GM12878 (cell line): ENCODE results near the gene DACT3. TPM values are rescaled to one million over a fixed set of nuclear protein-coding genes. Genes with fewer than 3 reads are reported as not detected.
A peak's percentile ranks its signal among the peaks of the same experiment; 100 is the strongest.

Experiments used
- ATAC-seq: fragments of 200-7000 bp; cut with Tn5 transposase; 3 replicates; pipeline ENCODE4 v1.9.1; 2020; ENCODE audit warnings: mild to moderate bottlenecking, moderate library complexity
- BruUV-seq: library from RNA; stranded (reverse); fragments of 400-500 nt; replicated peaks from 2 replicates; lab custom pipeline; 2021; lab: Mats Ljungman, UMichigan
- CTCF ChIA-PET: fragments of 300-600 bp; sonication (Branson Sonifier 250); formaldehyde crosslinking; extraction: SDS; loops from one replicate; lab custom pipeline; 2021; ENCODE audit warnings: inconsistent platforms; lab: Yijun Ruan, JAX
- POLR2A ChIA-PET: fragments of 350-600 bp; formaldehyde crosslinking; extraction: SDS; loops from one replicate; lab custom pipeline; 2021; ENCODE audit warnings: inconsistent platforms; lab: Charles Lee
- RAD21 ChIA-PET: fragments of 300-600 bp; sonication (Branson Sonifier 250); formaldehyde crosslinking; loops from one replicate; lab custom pipeline; 2023; ENCODE audit warnings: antibody characterized with exemption; ENCODE audit not compliant: unreplicated experiment; lab: Charles Lee
- SMC1A ChIA-PET: fragments of 300-600 bp; sonication (Branson Sonifier 250); formaldehyde crosslinking; loops from one replicate; lab custom pipeline; 2023; ENCODE audit not compliant: unreplicated experiment, uncharacterized antibody; lab: Charles Lee
- DNase-seq: peaks from one replicate; pipeline ENCODE4 v3.0.0-alpha.2; 2011; ENCODE audit warnings: low read depth, low spot score
- FAIRE-seq: peaks from 3 replicates; lab custom pipeline; 2011; peaks lifted over from hg19 to GRCh38; lab: Jason Lieb, UNC
- H2AFZ ChIP-seq: 2 replicates; pipeline ENCODE4 v1.6.0; 2011; ENCODE audit warnings: low read depth, low read length, control low read depth; ENCODE audit not compliant: control insufficient read depth
- H3K27ac ChIP-seq: 2 replicates; pipeline ENCODE4 v1.5.1; 2011; ENCODE audit warnings: control low read depth; ENCODE audit not compliant: control insufficient read depth, insufficient read depth
- H3K27me3 ChIP-seq, 2 experiments: replicated peaks in 1 of 2; 2 replicates each; pipeline versions ENCODE4 v1.6.0 to v1.6.1; 2011; ENCODE audit warnings: low read length in 1 of 2; ENCODE audit not compliant: control insufficient read depth in 2 of 2, insufficient read depth in 2 of 2
- H3K36me3 ChIP-seq, 2 experiments: 2 replicates each; pipeline ENCODE4 v1.5.1; 2011; ENCODE audit warnings: low read length in 1 of 2; ENCODE audit not compliant: control insufficient read depth in 2 of 2, insufficient read depth in 2 of 2
- H3K4me1 ChIP-seq: 2 replicates; pipeline ENCODE4 v1.6.1; 2011; ENCODE audit warnings: mild to moderate bottlenecking, low read length, moderate library complexity, mixed read lengths; ENCODE audit not compliant: control insufficient read depth, insufficient read depth
- H3K4me2 ChIP-seq: 2 replicates; pipeline ENCODE4 v1.6.0; 2011; ENCODE audit warnings: control low read depth; ENCODE audit not compliant: control insufficient read depth, insufficient read depth
- H3K4me3 ChIP-seq: fragments of 200-600 bp; sonication (generic); 2 replicates; pipeline ENCODE4 v1.5.1; 2016
- H3K79me2 ChIP-seq: 2 replicates; pipeline ENCODE4 v1.6.0; 2011; ENCODE audit warnings: low read length; ENCODE audit not compliant: control insufficient read depth, insufficient read depth
- H3K9ac ChIP-seq: 2 replicates; pipeline ENCODE4 v1.8.0; 2011; ENCODE audit warnings: low read length, control low read depth, mixed read lengths; ENCODE audit not compliant: control insufficient read depth, insufficient read depth
- H3K9me3 ChIP-seq: replicated peaks from 3 replicates; pipeline ENCODE4 v1.5.1; 2011; ENCODE audit warnings: mild to moderate bottlenecking, low read length; ENCODE audit not compliant: control insufficient read depth, insufficient read depth
- H4K20me1 ChIP-seq: 2 replicates; pipeline ENCODE4 v1.6.0; 2011; ENCODE audit not compliant: control insufficient read depth, insufficient read depth
- ATF7 ChIP-seq: fragments of 450-650 bp; IDR thresholded peaks from 2 replicates; pipeline ENCODE4 v1.6.1; 2016; ENCODE audit warnings: low read depth, mild to moderate bottlenecking
- BHLHE40 ChIP-seq, 2 experiments: fragments of 450-650 bp in 1 of 2; IDR thresholded peaks; 2 replicates each; pipeline ENCODE4 v1.6.1; 2011 to 2017; ENCODE audit warnings: low read depth in 2 of 2, borderline replicate concordance in 1 of 2, improper control_type of control experiment in 1 of 2, low read length in 1 of 2, mild to moderate bottlenecking in 1 of 2
- CBFB ChIP-seq: IDR thresholded peaks from 2 replicates; pipeline ENCODE4 v1.6.1; 2016; ENCODE audit warnings: antibody characterized with exemption, low read depth
- CREB1 ChIP-seq: IDR thresholded peaks from 2 replicates; pipeline ENCODE4 v1.6.1; 2012; ENCODE audit warnings: low read depth, mild to moderate bottlenecking, inconsistent platforms
- EED ChIP-seq: sonication (generic); IDR thresholded peaks from 2 replicates; pipeline ENCODE4 v1.6.1; 2016; ENCODE audit warnings: antibody characterized with exemption, low read depth
- IRF4 ChIP-seq: IDR thresholded peaks from 2 replicates; pipeline ENCODE4 v1.6.1; 2011; ENCODE audit warnings: low read depth, low read length
- LARP7 ChIP-seq: fragments of 450-650 bp; IDR thresholded peaks from 2 replicates; pipeline ENCODE4 v1.6.1; 2017; ENCODE audit warnings: mild to moderate bottlenecking
- NKRF ChIP-seq: fragments of 450-650 bp; conservative IDR thresholded peaks from 2 replicates; pipeline ENCODE4 v1.6.1; 2017; ENCODE audit warnings: mild to moderate bottlenecking, moderate library complexity
- NR2F1 ChIP-seq: fragments of 450-650 bp; conservative IDR thresholded peaks from 2 replicates; pipeline ENCODE4 v1.6.1; 2017; ENCODE audit warnings: mild to moderate bottlenecking
- RBBP5 ChIP-seq: fragments of 200-600 bp; sonication (generic); conservative IDR thresholded peaks from 2 replicates; pipeline ENCODE4 v1.6.1; 2016
- RUNX3 ChIP-seq: IDR thresholded peaks from 2 replicates; pipeline ENCODE4 v1.6.1; 2012; ENCODE audit warnings: low read length, inconsistent platforms
- SREBF2 ChIP-seq: IDR thresholded peaks from 2 replicates; pipeline ENCODE4 v1.6.1; 2012; ENCODE audit warnings: mild to moderate bottlenecking, low read length
- TARDBP ChIP-seq: IDR thresholded peaks from 2 replicates; pipeline ENCODE4 v1.6.1; 2016; ENCODE audit warnings: borderline replicate concordance
- TCF12 ChIP-seq: IDR thresholded peaks from 2 replicates; pipeline ENCODE4 v1.6.1; 2011; ENCODE audit warnings: low read depth, mild to moderate bottlenecking, low read length
- WGBS: methylation state at CpG from one replicate; pipeline ENCODE4 v1.1.6; 2016; ENCODE audit warnings: low lambda C conversion rate; ENCODE audit not compliant: insufficient replicate concordance, insufficient coverage; ENCODE audit errors: missing lambda C conversion rate; 5-methylcytosine and 5-hydroxymethylcytosine counted together
- in situ Hi-C: fragments of 300-500 bp; cut with MboI; formaldehyde crosslinking; loops from 9 replicates; pipeline ENCODE4 v1.14.3; 2018; ENCODE audit warnings: mixed read lengths
- intact Hi-C: fragments of 100-400 bp; cut with micrococcal nuclease; formaldehyde crosslinking; loops from one replicate; pipeline ENCODE4 v1.14.2; 2022; ENCODE audit not compliant: unreplicated experiment
- polyA plus RNA-seq, 11 experiments: library from polyadenylated mRNA; depleted of rRNA in 4 of 11; unstranded in 6 of 11; stranded (reverse) in 5 of 11; fragments of >200 nt; fragmentation: Nextera tagmentation in 4 of 11; fragmentation: Illumina TruSeq in 1 of 11; extraction: Ambion mirVana in 4 of 11; extraction: Trizol in 1 of 11; gene quantifications; 1 replicate in 1 of 11; 2 replicates in 10 of 11; pipeline versions ENCODE4 v1.2.1 to v1.2.3, GENCODE V29; 2011 to 2016; ENCODE audit warnings: inconsistent platforms in 2 of 11, missing spikeins in 2 of 11, low read depth in 1 of 11
- total RNA-seq, 4 experiments: library from RNA; depleted of rRNA in 3 of 4; stranded (reverse); fragments of >200 nt in 3 of 4; fragmentation: Illumina TruSeq in 1 of 4; extraction: Trizol in 1 of 4; gene quantifications; 2 replicates each; pipeline versions ENCODE4 v1.2.1 to v1.2.3, GENCODE V29; 2013 to 2021
- TF ChIP-seq, protein P1 (sequence below): fragments of 450-650 bp; IDR thresholded peaks from 2 replicates; pipeline ENCODE4 v1.6.1; 2016; ENCODE audit warnings: mild to moderate bottlenecking
- TF ChIP-seq, protein P2 (sequence below): IDR thresholded peaks from 2 replicates; pipeline ENCODE4 v1.6.1; 2011; ENCODE audit warnings: mild to moderate bottlenecking, low read depth, low read length, moderate library complexity; ENCODE audit not compliant: insufficient replicate concordance
- TF ChIP-seq, protein P3 (sequence below), 3 experiments: IDR thresholded peaks in 2 of 3; conservative IDR thresholded peaks in 1 of 3; 2 replicates each; pipeline ENCODE4 v1.5.1; 2011; ENCODE audit warnings: low read depth in 3 of 3, low read length in 3 of 3, mild to moderate bottlenecking in 3 of 3, control low read depth in 2 of 3, moderate library complexity in 2 of 3, inconsistent platforms in 1 of 3, mixed read lengths in 1 of 3; ENCODE audit not compliant: control insufficient read depth in 2 of 3, insufficient read depth in 1 of 3; ENCODE audit errors: extremely low read depth in 1 of 3

DACT3 gene
- total and polyA plus RNA-seq, 10 of the 15 experiments (the other 5 are each of a cell fraction or from before 2014, with no cell fraction given): 0.05 to 2.5 (median 0.35) TPM; not detected in 1

DNA sequence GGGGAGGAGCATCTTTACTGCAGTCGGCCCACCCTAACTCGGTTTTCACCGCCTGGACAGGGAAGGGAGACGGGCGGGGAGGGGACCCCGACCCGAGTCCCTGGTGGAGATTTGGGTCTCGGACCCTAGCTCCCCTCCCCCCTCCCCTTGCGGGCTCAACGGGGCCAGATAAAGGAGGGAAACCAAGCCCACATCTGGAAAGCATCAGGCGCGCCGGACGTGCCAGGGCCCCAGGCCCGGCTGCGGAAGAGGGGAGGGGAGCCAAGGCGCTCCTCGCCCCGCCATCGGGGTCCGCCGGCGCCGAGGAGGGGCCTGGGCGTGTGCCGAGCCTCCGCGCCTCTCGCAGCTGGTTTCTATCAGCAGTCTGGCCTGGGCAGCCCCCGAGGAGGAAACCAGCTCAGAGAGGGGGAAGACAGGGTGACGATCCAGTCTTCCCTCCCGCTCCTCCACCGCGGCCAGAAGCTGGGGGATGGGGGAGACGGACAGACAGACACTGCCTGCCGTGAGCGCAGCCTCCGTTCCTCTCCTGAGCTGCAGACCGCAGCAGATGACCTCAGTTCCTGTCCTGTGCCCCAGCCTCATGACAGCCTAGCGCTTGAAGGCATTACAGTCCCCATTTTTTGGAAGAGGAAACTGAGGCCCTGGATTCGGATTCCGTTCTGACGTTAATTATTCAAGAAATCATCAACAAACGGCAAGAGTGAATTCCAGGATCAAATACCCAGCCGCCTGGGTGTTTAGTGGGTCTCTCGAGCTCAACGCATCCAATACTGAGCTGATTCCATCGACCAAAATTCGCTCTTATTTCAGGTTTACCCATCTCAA is 21.4 kb downstream of the DACT3 start:
- ChIA-PET CTCF (interaction anchor here (1.0 to 1.6 kb wide), 2 partner anchors 20 to 201 kb away, joined by 3 to 6 read pairs; no protein-coding TSS in a partner anchor), SMC1A (no interaction called here), POLR2A (interaction anchor here (0.6 kb wide), 1 partner anchor 184 kb away, joined by 3 read pairs; no protein-coding TSS in a partner anchor), RAD21 (interaction anchor here (0.8 to 1.0 kb wide), 3 partner anchors 9 to 77 kb away, joined by 3 to 5 read pairs (median 3); partner anchors contain the start of gene PRKD2)
- in situ Hi-C loops (no loop called here), intact Hi-C loops (no loop called here)
- no peak for FAIRE-seq
- Histone ChIP-seq H2AFZ (peak overlapping the region; percentile 96), H3K36me3 (no peaks in the 10 kb centered on the region), H4K20me1 (no peaks in the 10 kb centered on the region), H3K9ac (no peak overlapping the region), H3K27me3 (peaks cover 0 to 3% of the 10 kb centered on the region in 2 experiments; a peak in 1 of 4 replicates), H3K9me3 (no peaks in the 10 kb centered on the region; the same call in 2 of the 3 replicates), H3K27ac (no peak overlapping the region), H3K4me3 (peak overlapping the region; percentile 61), H3K4me1 (peaks cover 19% of the 10 kb centered on the region), H3K4me2 (peak overlapping the region; percentile 99), H3K79me2 (no peaks in the 10 kb centered on the region)
- peak; percentile 52 for ATAC-seq
- no TSS peak for BruUV-seq
- 4% methylated on average over 45 of the region's 49 CpGs for WGBS
- DNase-seq: no peak
- 0 out of 2 replicates have a peak, but pooled peaks have one; percentile 40 for TF ChIP-seq NR2F1
- peak in 1 of 2 experiments; percentile 41; a peak in 1 of 4 replicates for TF ChIP-seq BHLHE40 (IDR thresholded peaks at IDR 0.05; ENCODE audit: borderline replicate concordance in 1 of 2, low read depth in 2 of 2, low read length in 1 of 2)
- TF ChIP-seq, protein P1, sequence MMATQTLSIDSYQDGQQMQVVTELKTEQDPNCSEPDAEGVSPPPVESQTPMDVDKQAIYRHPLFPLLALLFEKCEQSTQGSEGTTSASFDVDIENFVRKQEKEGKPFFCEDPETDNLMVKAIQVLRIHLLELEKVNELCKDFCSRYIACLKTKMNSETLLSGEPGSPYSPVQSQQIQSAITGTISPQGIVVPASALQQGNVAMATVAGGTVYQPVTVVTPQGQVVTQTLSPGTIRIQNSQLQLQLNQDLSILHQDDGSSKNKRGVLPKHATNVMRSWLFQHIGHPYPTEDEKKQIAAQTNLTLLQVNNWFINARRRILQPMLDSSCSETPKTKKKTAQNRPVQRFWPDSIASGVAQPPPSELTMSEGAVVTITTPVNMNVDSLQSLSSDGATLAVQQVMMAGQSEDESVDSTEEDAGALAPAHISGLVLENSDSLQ: 0 out of 2 replicates have a peak, but pooled peaks have one; percentile 8
- TF ChIP-seq, protein P2, sequence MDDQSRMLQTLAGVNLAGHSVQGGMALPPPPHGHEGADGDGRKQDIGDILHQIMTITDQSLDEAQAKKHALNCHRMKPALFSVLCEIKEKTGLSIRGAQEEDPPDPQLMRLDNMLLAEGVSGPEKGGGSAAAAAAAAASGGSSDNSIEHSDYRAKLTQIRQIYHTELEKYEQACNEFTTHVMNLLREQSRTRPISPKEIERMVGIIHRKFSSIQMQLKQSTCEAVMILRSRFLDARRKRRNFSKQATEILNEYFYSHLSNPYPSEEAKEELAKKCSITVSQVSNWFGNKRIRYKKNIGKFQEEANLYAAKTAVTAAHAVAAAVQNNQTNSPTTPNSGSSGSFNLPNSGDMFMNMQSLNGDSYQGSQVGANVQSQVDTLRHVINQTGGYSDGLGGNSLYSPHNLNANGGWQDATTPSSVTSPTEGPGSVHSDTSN: peak; percentile 36
- TF ChIP-seq CBFB: peak; percentile 27; the same call in 1 of the 2 replicates
- TF ChIP-seq, protein P3, sequence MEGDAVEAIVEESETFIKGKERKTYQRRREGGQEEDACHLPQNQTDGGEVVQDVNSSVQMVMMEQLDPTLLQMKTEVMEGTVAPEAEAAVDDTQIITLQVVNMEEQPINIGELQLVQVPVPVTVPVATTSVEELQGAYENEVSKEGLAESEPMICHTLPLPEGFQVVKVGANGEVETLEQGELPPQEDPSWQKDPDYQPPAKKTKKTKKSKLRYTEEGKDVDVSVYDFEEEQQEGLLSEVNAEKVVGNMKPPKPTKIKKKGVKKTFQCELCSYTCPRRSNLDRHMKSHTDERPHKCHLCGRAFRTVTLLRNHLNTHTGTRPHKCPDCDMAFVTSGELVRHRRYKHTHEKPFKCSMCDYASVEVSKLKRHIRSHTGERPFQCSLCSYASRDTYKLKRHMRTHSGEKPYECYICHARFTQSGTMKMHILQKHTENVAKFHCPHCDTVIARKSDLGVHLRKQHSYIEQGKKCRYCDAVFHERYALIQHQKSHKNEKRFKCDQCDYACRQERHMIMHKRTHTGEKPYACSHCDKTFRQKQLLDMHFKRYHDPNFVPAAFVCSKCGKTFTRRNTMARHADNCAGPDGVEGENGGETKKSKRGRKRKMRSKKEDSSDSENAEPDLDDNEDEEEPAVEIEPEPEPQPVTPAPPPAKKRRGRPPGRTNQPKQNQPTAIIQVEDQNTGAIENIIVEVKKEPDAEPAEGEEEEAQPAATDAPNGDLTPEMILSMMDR (IDR thresholded peaks at IDR 0.05 in 2 of 3, conservative IDR thresholded peaks at IDR 0.05 in 1 of 3; ENCODE audit: control insufficient read depth in 2 of 3, extremely low read depth in 1 of 3, insufficient read depth in 1 of 3, low read depth in 3 of 3, low read length in 3 of 3): no peak
- TF ChIP-seq LARP7: peak; percentile 54; the same call in 1 of the 2 replicates
- no peak for TF ChIP-seq RBBP5
- no peak for TF ChIP-seq TARDBP
- TF ChIP-seq TCF12: peak; percentile 37; the same call in 1 of the 2 replicates
- 0 out of 2 replicates have a peak, but pooled peaks have one; percentile 28 for TF ChIP-seq IRF4
- 0 out of 2 replicates have a peak, but pooled peaks have one; percentile 28 for TF ChIP-seq NKRF
- 0 out of 2 replicates have a peak, but pooled peaks have one; percentile 15 for TF ChIP-seq CREB1
- TF ChIP-seq SREBF2: no peak
- TF ChIP-seq RUNX3: peak; percentile 83
- TF ChIP-seq ATF7: peak; percentile 67
- peak; percentile 41; the same call in 1 of the 2 replicates for TF ChIP-seq EED
